ENCODE results near the gene TEX14.

DNA sequence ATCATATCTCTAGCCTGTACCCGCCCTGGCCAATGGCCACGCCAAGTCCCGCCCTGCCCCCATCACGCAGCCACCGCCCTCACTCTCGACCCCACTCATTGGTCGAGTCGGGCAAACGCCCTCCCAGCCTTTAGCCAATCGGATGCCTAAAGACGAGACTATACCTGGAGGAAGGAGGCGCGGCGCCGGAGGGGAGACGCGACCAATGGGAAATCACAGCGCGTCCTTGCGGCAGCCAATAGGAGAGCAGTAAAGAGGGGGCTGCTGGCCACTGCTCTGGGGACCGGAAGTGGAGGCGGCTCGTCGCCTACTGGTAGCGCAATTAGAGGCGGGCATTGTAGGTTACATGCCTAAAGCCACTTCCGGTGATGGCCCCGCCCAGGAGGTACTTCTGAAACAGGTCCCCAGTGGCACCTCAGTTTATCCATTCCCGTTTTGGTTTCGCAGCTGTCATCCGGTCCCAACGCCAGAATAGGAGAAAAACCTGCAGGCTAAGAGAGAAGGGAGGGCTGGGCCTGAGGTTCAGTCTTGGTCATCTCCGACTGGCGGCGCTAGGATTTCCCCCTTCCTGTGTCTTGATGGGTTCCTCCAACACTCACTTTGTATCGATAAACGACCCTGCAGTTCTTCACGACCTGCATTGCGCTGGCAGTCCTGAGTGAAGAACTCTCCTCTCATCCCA lies 173.8 kb downstream of the TEX14 start:
- TF ChIP-seq, protein P1, sequence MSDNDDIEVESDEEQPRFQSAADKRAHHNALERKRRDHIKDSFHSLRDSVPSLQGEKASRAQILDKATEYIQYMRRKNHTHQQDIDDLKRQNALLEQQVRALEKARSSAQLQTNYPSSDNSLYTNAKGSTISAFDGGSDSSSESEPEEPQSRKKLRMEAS (IDR thresholded peaks at IDR 0.05; ENCODE audit: low read depth) = peak; percentile 68
- TF ChIP-seq, protein P2, sequence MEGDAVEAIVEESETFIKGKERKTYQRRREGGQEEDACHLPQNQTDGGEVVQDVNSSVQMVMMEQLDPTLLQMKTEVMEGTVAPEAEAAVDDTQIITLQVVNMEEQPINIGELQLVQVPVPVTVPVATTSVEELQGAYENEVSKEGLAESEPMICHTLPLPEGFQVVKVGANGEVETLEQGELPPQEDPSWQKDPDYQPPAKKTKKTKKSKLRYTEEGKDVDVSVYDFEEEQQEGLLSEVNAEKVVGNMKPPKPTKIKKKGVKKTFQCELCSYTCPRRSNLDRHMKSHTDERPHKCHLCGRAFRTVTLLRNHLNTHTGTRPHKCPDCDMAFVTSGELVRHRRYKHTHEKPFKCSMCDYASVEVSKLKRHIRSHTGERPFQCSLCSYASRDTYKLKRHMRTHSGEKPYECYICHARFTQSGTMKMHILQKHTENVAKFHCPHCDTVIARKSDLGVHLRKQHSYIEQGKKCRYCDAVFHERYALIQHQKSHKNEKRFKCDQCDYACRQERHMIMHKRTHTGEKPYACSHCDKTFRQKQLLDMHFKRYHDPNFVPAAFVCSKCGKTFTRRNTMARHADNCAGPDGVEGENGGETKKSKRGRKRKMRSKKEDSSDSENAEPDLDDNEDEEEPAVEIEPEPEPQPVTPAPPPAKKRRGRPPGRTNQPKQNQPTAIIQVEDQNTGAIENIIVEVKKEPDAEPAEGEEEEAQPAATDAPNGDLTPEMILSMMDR (IDR thresholded peaks at IDR 0.05) = no peak
- TF ChIP-seq GABPA (IDR thresholded peaks at IDR 0.05; ENCODE audit: low read depth) = peak; percentile 91
- TF ChIP-seq ELF1 (IDR thresholded peaks at IDR 0.05) = peak; percentile 78
- TF ChIP-seq, protein P3, sequence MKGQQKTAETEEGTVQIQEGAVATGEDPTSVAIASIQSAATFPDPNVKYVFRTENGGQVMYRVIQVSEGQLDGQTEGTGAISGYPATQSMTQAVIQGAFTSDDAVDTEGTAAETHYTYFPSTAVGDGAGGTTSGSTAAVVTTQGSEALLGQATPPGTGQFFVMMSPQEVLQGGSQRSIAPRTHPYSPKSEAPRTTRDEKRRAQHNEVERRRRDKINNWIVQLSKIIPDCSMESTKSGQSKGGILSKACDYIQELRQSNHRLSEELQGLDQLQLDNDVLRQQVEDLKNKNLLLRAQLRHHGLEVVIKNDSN (IDR thresholded peaks at IDR 0.05; ENCODE audit: borderline replicate concordance, low read depth) = no peak
- peak; percentile 97 for TF ChIP-seq CHD2 (IDR thresholded peaks at IDR 0.05; ENCODE audit: low read length, partially characterized antibody)

Data from SK-N-SH (cell line).